Ovary (tissue), 9 donors: ENCODE data around the gene SLC25A27. TPM values are rescaled to one million over a fixed set of nuclear protein-coding genes. Genes with fewer than 3 reads are reported as not detected.

Source experiments
- DNase-seq, 5 donors: peaks; one replicate each; pipeline ENCODE4 v3.0.0-alpha.2; 2019 to 2020
- H3K27ac ChIP-seq, 2 donors: fragments of 200-600 bp; one replicate each; pipeline versions ENCODE4 v1.5.1 to v1.8.0; 2019 to 2022
- H3K27me3 ChIP-seq: fragments of 200-600 bp; one replicate; pipeline ENCODE4 v1.8.0; 2022
- H3K36me3 ChIP-seq: fragments of 200-600 bp; sonication (generic); one replicate; pipeline ENCODE4 v1.5.1; 2019
- H3K4me1 ChIP-seq: one replicate; pipeline ENCODE4 v1.8.1; 2013; ENCODE audit warnings: mild to moderate bottlenecking, moderate library complexity; ENCODE audit not compliant: insufficient read depth
- H3K4me3 ChIP-seq: fragments of 200-600 bp; sonication (generic); one replicate; pipeline ENCODE4 v1.5.1; 2017
- H3K9me3 ChIP-seq, 2 donors: fragments of 200-600 bp in 1 of 2; sonication (generic) in 1 of 2; one replicate each; pipeline versions ENCODE4 v1.5.1 to v1.8.1; 2013 to 2019; ENCODE audit warnings: mild to moderate bottlenecking in 1 of 2, moderate library complexity in 1 of 2
- EP300 ChIP-seq: sonication (generic); formaldehyde crosslinking; IDR thresholded peaks from one replicate; pipeline ENCODE4 v1.6.1; 2017; ENCODE audit warnings: antibody characterized with exemption
- POLR2A ChIP-seq: fragments of 450-650 bp; IDR thresholded peaks from one replicate; pipeline ENCODE4 v1.6.1; 2017; ENCODE audit warnings: antibody characterized with exemption, mild to moderate bottlenecking, moderate library complexity
- WGBS, 3 donors: extraction: QIAGEN DNeasy Blood & Tissue Kit in 1 of 3; methylation state at CpG; one replicate each; pipeline versions ENCODE4 v1.1.5 to v1.1.7; 2013 to 2017; 5-methylcytosine and 5-hydroxymethylcytosine counted together
- intact Hi-C, 4 donors: fragments of 100-400 bp; cut with DNase I; formaldehyde crosslinking; loops; one replicate each; pipeline versions ENCODE4 v1.11.0 to v1.15.1; 2022 to 2023
- polyA plus RNA-seq, 2 donors: library from polyadenylated mRNA; stranded (reverse); fragments of 200-250 nt in 1 of 2; fragments of 350-450 nt in 1 of 2; fragmentation: Illumina TruSeq in 1 of 2; extraction: RNeasy Lipid Tissue Mini Kit (QIAGEN cat#74804) in 1 of 2; gene quantifications; one replicate each; pipeline ENCODE4 v1.2.3, GENCODE V29; 2013 to 2014
- total RNA-seq, 7 donors: library from RNA; depleted of rRNA in 2 of 7; stranded (reverse); fragments of >200 nt in 2 of 7; fragmentation: NEBNext Ultra II Directional in 3 of 7; extraction: Animal tissue kit (Norgen Biotek cat#: 25700) in 3 of 7; gene quantifications; one replicate each; pipeline versions ENCODE4 v1.1.0 to v1.2.4, GENCODE V29; 2016 to 2023
- TF ChIP-seq, protein P1 (sequence below), 3 donors: fragments of 450-650 bp in 2 of 3; fragments of 200-600 bp in 1 of 3; IDR thresholded peaks; one replicate each; pipeline versions ENCODE4 v1.5.1 to v1.8.0; 2016 to 2022; ENCODE audit warnings: antibody characterized with exemption in 3 of 3, mild to moderate bottlenecking in 1 of 3
- donor health status: DM: no; HTN: no; CAD: no; lungs with moderate emphysema.
- donor health status: DM: no; HTN: no; CAD: no.
- donor health status: Bipolar disorder and iron deficiency.
- donor health status: DM: yes; HTN: yes; CAD: no.
- donor health status: DM: no; HTN: no; CAD: no.
- donor health status: DM: yes; HTN: yes; CAD: no.

SLC25A27 gene
- total and polyA plus RNA-seq, 9 donors, result 21.0 to 56.9 (median 37.0) TPM

DNA sequence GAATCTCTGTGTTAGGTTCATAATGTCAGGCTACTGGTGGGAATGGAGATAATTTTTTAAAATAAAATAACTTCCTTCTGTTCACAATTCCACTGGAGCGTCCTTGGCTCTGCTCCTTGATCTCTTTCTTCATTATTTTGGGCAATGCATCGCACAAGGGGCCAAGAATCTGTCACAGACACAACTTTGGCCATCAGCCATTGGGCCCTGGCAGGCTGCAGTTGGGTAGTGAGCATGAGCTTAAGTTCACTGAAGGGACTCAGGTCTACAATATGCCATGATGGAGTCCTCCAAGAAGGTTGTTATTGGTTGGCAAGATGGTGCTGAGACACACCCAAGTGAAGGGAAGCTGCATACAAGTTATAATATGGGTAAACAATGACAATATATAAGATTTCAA lies 40.1 kb upstream of the SLC25A27 start:
- H3K27me3 ChIP-seq, result no peaks in the 10 kb centered on the region
- H3K9me3 ChIP-seq, result no peaks in the 10 kb centered on the region
- no peaks in the 10 kb centered on the region for H3K36me3 ChIP-seq
- no peaks in the 10 kb centered on the region for H3K4me1 ChIP-seq
- H3K27ac ChIP-seq, result no peak overlapping the region
- 74 to 81% (median 76%) methylated on average over 2 of the region's 2 CpGs for whole genome bisulfite sequencing, 3 donors
- TF ChIP-seq, protein P1, sequence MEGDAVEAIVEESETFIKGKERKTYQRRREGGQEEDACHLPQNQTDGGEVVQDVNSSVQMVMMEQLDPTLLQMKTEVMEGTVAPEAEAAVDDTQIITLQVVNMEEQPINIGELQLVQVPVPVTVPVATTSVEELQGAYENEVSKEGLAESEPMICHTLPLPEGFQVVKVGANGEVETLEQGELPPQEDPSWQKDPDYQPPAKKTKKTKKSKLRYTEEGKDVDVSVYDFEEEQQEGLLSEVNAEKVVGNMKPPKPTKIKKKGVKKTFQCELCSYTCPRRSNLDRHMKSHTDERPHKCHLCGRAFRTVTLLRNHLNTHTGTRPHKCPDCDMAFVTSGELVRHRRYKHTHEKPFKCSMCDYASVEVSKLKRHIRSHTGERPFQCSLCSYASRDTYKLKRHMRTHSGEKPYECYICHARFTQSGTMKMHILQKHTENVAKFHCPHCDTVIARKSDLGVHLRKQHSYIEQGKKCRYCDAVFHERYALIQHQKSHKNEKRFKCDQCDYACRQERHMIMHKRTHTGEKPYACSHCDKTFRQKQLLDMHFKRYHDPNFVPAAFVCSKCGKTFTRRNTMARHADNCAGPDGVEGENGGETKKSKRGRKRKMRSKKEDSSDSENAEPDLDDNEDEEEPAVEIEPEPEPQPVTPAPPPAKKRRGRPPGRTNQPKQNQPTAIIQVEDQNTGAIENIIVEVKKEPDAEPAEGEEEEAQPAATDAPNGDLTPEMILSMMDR (IDR thresholded peaks at IDR 0.05), result no peak
- TF ChIP-seq POLR2A, result no peak
- TF ChIP-seq EP300, result no peak
- DNase-seq, result no peak
- intact Hi-C loops, result loop anchor here in 1 of 4 donors (10.0 kb wide), 1 partner anchor 688 kb away; no protein-coding TSS in a partner anchor
- no peak overlapping the region for H3K4me3 ChIP-seq

- no peak overlapping the region for H3K4me3 ChIP-seq
- H3K36me3 ChIP-seq, result no peaks in the 10 kb centered on the region
- H3K27ac ChIP-seq, result no peak overlapping the region
- TF ChIP-seq, protein P1 (IDR thresholded peaks at IDR 0.05), result no peak
- TF ChIP-seq EP300, result no peak
- TF ChIP-seq POLR2A, result no peak
- no peaks in the 10 kb centered on the region for H3K27me3 ChIP-seq
- H3K4me1 ChIP-seq, result no peaks in the 10 kb centered on the region
- WGBS, 3 donors, result 95 to 97% (median 96%) methylated on average over 1 of the region's 1 CpG
- no peaks in the 10 kb centered on the region for H3K9me3 ChIP-seq
- no peak for DNase-seq
- intact Hi-C loops, result loop anchor here in 1 of 4 donors (10.0 kb wide), 1 partner anchor 694 kb away; no protein-coding TSS in a partner anchor
Observed at GRCh38 chr6:46618726-46619125, 34.0 kb upstream of the SLC25A27 start.

DNA sequence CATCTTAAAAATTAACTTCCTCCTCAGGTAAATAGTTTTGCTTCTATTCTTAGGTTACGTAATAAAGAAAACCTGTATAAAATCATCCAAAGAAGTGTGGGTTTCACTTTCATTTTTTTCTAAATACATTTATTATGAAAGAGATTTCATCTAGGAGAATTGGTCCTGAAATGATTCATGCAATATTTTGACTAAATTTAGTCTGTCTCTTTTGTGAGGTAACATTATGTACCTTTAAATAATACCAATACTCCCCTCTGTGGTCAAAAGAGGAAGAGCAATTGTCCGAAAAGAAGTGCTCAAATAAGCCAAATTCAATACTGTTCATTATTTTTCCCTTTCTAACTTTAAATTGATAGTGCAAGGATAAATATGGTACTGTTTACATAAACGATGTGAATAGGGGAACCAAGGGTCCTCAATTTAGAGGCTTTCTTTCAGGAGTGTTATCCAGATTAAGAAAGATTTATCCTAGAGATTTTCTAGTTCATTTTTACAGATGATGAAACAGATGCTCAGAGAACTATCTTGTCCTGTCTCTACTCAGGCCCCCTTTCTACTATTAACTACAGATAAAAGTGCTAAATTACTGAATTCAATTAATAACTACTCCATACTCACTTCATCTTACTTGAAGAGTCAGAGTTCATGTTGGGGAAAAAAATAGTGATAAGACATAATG lies 26.4 kb upstream of the SLC25A27 start:
- intact Hi-C loops, result loop anchor here (5.0 to 10.0 kb wide), 6 partner anchors 132 to 402 kb away; partner anchors contain the start of gene RCAN2 (in 2 of the 4)
- H3K4me3 ChIP-seq, result no peak overlapping the region
- no peaks in the 10 kb centered on the region for H3K9me3 ChIP-seq
- TF ChIP-seq EP300 (no peak), POLR2A (no peak)
- TF ChIP-seq, protein P1 (IDR thresholded peaks at IDR 0.05), result peak; percentile 28 to 75 (median 46)
- DNase-seq, result no peak
- no peaks in the 10 kb centered on the region for H3K4me1 ChIP-seq
- H3K27ac ChIP-seq, result no peak overlapping the region
- H3K27me3 ChIP-seq, result no peaks in the 10 kb centered on the region
- no peaks in the 10 kb centered on the region for H3K36me3 ChIP-seq
- 14 to 19% (median 15%) methylated on average over 3 of the region's 3 CpGs for WGBS, 3 donors

DNA sequence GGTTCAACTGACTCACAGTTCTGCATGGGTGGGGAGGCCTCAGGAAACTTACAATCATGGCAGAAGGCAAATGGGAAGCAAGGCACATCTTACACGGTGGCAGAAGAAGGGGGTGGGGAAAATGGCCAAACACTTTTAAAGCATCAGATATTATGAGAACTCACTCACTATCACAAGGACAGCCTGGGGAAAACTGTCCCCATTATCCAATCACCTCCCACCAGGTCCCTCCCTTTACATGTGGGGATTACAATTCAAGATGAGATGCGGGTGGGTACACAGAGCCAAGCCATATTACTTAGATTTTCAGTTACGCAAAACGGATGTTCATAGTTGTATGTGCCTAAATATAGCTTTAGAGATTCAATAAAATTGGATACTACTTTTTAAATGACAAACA lies 25.8 kb upstream of the SLC25A27 start:
- intact Hi-C loops, result loop anchor here (5.0 to 10.0 kb wide), 6 partner anchors 132 to 402 kb away; partner anchors contain the start of gene RCAN2 (in 2 of the 4)
- no peaks in the 10 kb centered on the region for H3K36me3 ChIP-seq
- no peak for DNase-seq
- no peak for TF ChIP-seq EP300
- TF ChIP-seq, protein P1 (IDR thresholded peaks at IDR 0.05), result no peak
- TF ChIP-seq POLR2A, result no peak
- H3K9me3 ChIP-seq, result no peaks in the 10 kb centered on the region
- WGBS, 3 donors, result 85 to 94% (median 87%) methylated on average over 4 of the region's 4 CpGs
- no peak overlapping the region for H3K27ac ChIP-seq
- no peak overlapping the region for H3K4me3 ChIP-seq
- H3K27me3 ChIP-seq, result no peaks in the 10 kb centered on the region
- no peaks in the 10 kb centered on the region for H3K4me1 ChIP-seq
